Lower leg skin (tissue), 3 donors: ENCODE measurements around the gene KCNK15.

Source experiments
- CTCF ChIP-seq, 3 donors: fragments of 450-650 bp; IDR thresholded peaks; one replicate each; pipeline ENCODE4 v1.5.1; 2016; ENCODE audit warnings: antibody characterized with exemption in 3 of 3, mild to moderate bottlenecking in 3 of 3, moderate library complexity in 2 of 3
- POLR2A ChIP-seq, 2 donors: fragments of 450-650 bp; IDR thresholded peaks; one replicate each; pipeline ENCODE4 v1.6.1; 2016 to 2017; ENCODE audit warnings: antibody characterized with exemption in 2 of 2, mild to moderate bottlenecking in 1 of 2, moderate library complexity in 1 of 2

GRCh38 chr20:44756956-44757355 lies 11.3 kb downstream of the KCNK15 start:
- TF ChIP-seq CTCF (IDR thresholded peaks at IDR 0.05) (no peak), POLR2A (IDR thresholded peaks at IDR 0.05) (no peak)
